RWPE2 (cell line): ENCODE results near the gene IGDCC3.

ENCODE experiments used
- ATAC-seq: fragments of 200-7000 bp; cut with Tn5 transposase; 3 replicates; pipeline ENCODE4 v1.9.1; 2021; ENCODE audit warnings: low read depth
- DNase-seq: peaks from one replicate; pipeline ENCODE4 v3.0.0-alpha.2; 2020; ENCODE audit warnings: low spot score
- H3K27ac ChIP-seq: fragments of 450-650 bp; 2 replicates; pipeline ENCODE4 v1.5.1; 2017; ENCODE audit warnings: mild to moderate bottlenecking; ENCODE audit not compliant: poor library complexity, severe bottlenecking
- H3K27me3 ChIP-seq: fragments of 250-450 bp; sonication (Bioruptor Pico); 2 replicates; pipeline ENCODE4 v1.5.1; 2021; ENCODE audit warnings: mild to moderate bottlenecking, moderate library complexity; ENCODE audit not compliant: insufficient read depth, poor library complexity, severe bottlenecking
- H3K36me3 ChIP-seq: fragments of 250-450 bp; sonication (Bioruptor Pico); 2 replicates; pipeline ENCODE4 v1.5.1; 2020; ENCODE audit warnings: low read depth, mild to moderate bottlenecking, moderate library complexity
- H3K4me1 ChIP-seq: fragments of 250-450 bp; sonication (Bioruptor Pico); 2 replicates; pipeline ENCODE4 v1.5.1; 2021; ENCODE audit warnings: mild to moderate bottlenecking, moderate library complexity; ENCODE audit not compliant: insufficient read depth, poor library complexity, severe bottlenecking
- H3K4me3 ChIP-seq: fragments of 250-450 bp; sonication (Bioruptor Pico); 2 replicates; pipeline ENCODE4 v1.5.1; 2021; ENCODE audit warnings: mild to moderate bottlenecking, moderate library complexity; ENCODE audit not compliant: severe bottlenecking
- H3K9me3 ChIP-seq: fragments of 250-450 bp; sonication (Bioruptor Pico); 2 replicates; pipeline ENCODE4 v1.5.1; 2021; ENCODE audit warnings: mild to moderate bottlenecking, moderate library complexity; ENCODE audit not compliant: severe bottlenecking
- TF ChIP-seq, protein P1 (sequence below): fragments of 450-650 bp; IDR thresholded peaks from one replicate; pipeline ENCODE4 v1.5.1; 2017; ENCODE audit warnings: mild to moderate bottlenecking, moderate library complexity; ENCODE audit not compliant: poor library complexity, severe bottlenecking

Gene IGDCC3

GRCh38 chr15:65292938-65293518 lies 84.8 kb downstream of the IGDCC3 start:
- DNase-seq (no peak), ATAC-seq (no peak)
- Histone ChIP-seq H3K27ac (no peak overlapping the region), H3K27me3 (no peaks in the 10 kb centered on the region), H3K4me1 (peaks cover 5% of the 10 kb centered on the region), H3K4me3 (no peak overlapping the region), H3K36me3 (no peaks in the 10 kb centered on the region), H3K9me3 (no peaks in the 10 kb centered on the region)
- TF ChIP-seq, protein P1, sequence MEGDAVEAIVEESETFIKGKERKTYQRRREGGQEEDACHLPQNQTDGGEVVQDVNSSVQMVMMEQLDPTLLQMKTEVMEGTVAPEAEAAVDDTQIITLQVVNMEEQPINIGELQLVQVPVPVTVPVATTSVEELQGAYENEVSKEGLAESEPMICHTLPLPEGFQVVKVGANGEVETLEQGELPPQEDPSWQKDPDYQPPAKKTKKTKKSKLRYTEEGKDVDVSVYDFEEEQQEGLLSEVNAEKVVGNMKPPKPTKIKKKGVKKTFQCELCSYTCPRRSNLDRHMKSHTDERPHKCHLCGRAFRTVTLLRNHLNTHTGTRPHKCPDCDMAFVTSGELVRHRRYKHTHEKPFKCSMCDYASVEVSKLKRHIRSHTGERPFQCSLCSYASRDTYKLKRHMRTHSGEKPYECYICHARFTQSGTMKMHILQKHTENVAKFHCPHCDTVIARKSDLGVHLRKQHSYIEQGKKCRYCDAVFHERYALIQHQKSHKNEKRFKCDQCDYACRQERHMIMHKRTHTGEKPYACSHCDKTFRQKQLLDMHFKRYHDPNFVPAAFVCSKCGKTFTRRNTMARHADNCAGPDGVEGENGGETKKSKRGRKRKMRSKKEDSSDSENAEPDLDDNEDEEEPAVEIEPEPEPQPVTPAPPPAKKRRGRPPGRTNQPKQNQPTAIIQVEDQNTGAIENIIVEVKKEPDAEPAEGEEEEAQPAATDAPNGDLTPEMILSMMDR, result no peak

GRCh38 chr15:65290228-65290627 lies 87.6 kb downstream of the IGDCC3 start:
- H3K27me3 ChIP-seq, result no peaks in the 10 kb centered on the region
- no peak overlapping the region for H3K4me3 ChIP-seq
- H3K4me1 ChIP-seq, result peaks cover 8% of the 10 kb centered on the region
- DNase-seq, result no peak
- no peaks in the 10 kb centered on the region for H3K9me3 ChIP-seq
- no peak for ATAC-seq
- TF ChIP-seq, protein P1, result no peak
- H3K36me3 ChIP-seq, result no peaks in the 10 kb centered on the region
- H3K27ac ChIP-seq, result no peak overlapping the region

- ATAC-seq (no peak), DNase-seq (no peak)
- Histone ChIP-seq H3K27me3 (no peaks in the 10 kb centered on the region), H3K27ac (no peak overlapping the region), H3K4me3 (no peak overlapping the region), H3K4me1 (peaks cover 8% of the 10 kb centered on the region), H3K36me3 (no peaks in the 10 kb centered on the region), H3K9me3 (no peaks in the 10 kb centered on the region)
- TF ChIP-seq, protein P1, result no peak
These were observed 88.4 kb downstream of the IGDCC3 start for GRCh38 chr15:65289261-65289854.

GRCh38 chr15:65287520-65287855 lies 90.3 kb downstream of the IGDCC3 start:
- Histone ChIP-seq H3K9me3 (no peaks in the 10 kb centered on the region), H3K27ac (no peak overlapping the region), H3K4me1 (peaks cover 8% of the 10 kb centered on the region), H3K4me3 (no peak overlapping the region), H3K27me3 (no peaks in the 10 kb centered on the region), H3K36me3 (no peaks in the 10 kb centered on the region)
- ATAC-seq, result no peak
- TF ChIP-seq, protein P1, result no peak
- DNase-seq, result no peak

GRCh38 chr15:65286704-65287519 lies 90.9 kb downstream of the IGDCC3 start, which contains the start of gene PARP16:
Gene PARP16, minus strand, starts transcription at chr15:65286883. Its CDS starts 457 bp downstream, at chr15:65286426.
- peak within 1 kb of the TSS; percentile 49 for H3K27ac ChIP-seq
- peaks cover 8% of the 10 kb centered on the region for H3K4me1 ChIP-seq
- ATAC-seq (peak; percentile 94), DNase-seq (peak; percentile 96)
- peak within 1 kb of the TSS; percentile 53 for H3K4me3 ChIP-seq
- TF ChIP-seq, protein P1, result peak; percentile 52
- H3K9me3 ChIP-seq, result no peaks in the 10 kb centered on the region
- H3K36me3 ChIP-seq, result no peaks in the 10 kb centered on the region
- H3K27me3 ChIP-seq, result no peaks in the 10 kb centered on the region
